Lung (tissue), 12 donors: ENCODE results near the gene DDN. TPM values are rescaled to one million over a fixed set of nuclear protein-coding genes. Genes with fewer than 3 reads are reported as not detected.

Experiments
- ATAC-seq: fragments of 200-7000 bp; cut with Tn5 transposase; one replicate; pipeline ENCODE4 v1.9.1; 2020; ENCODE audit warnings: moderate number of reproducible peaks; ENCODE audit not compliant: insufficient read depth, low FRiP score
- DNase-seq, 3 donors: peaks; one replicate each; pipeline ENCODE4 v3.0.0-alpha.2; 2013 to 2017
- H3K27ac ChIP-seq, 2 donors: one replicate each; pipeline ENCODE4 v1.5.1; 2013; ENCODE audit warnings: mild to moderate bottlenecking in 2 of 2, moderate library complexity in 2 of 2, control low read depth in 1 of 2, inconsistent platforms in 1 of 2, low read depth in 1 of 2, low read length in 1 of 2
- H3K27me3 ChIP-seq, 3 donors: one replicate each; pipeline ENCODE4 v1.5.1; 2013; ENCODE audit warnings: low read length in 2 of 3; ENCODE audit not compliant: control insufficient read depth in 3 of 3, insufficient read depth in 3 of 3
- H3K36me3 ChIP-seq, 4 donors: one replicate each; pipeline ENCODE4 v1.5.1; 2013; ENCODE audit warnings: low read length in 4 of 4, mild to moderate bottlenecking in 1 of 4, moderate library complexity in 1 of 4; ENCODE audit not compliant: control insufficient read depth in 4 of 4, insufficient read depth in 4 of 4
- H3K4me1 ChIP-seq, 5 donors: one replicate each; pipeline ENCODE4 v1.5.1; 2013; ENCODE audit warnings: low read length in 5 of 5, mild to moderate bottlenecking in 2 of 5, moderate library complexity in 1 of 5; ENCODE audit not compliant: control insufficient read depth in 5 of 5, insufficient read depth in 5 of 5
- H3K4me3 ChIP-seq: one replicate; pipeline ENCODE4 v1.5.1; 2013; ENCODE audit warnings: mild to moderate bottlenecking, control low read depth, moderate library complexity
- H3K9ac ChIP-seq, 2 donors: one replicate each; pipeline ENCODE4 v1.5.1; 2013; ENCODE audit warnings: low read length in 2 of 2, control low read depth in 1 of 2; ENCODE audit not compliant: insufficient read depth in 1 of 2
- H3K9me3 ChIP-seq, 4 donors: one replicate each; pipeline ENCODE4 v1.5.1; 2013; ENCODE audit warnings: low read length in 3 of 4, mild to moderate bottlenecking in 1 of 4, moderate library complexity in 1 of 4; ENCODE audit not compliant: control insufficient read depth in 4 of 4, insufficient read depth in 3 of 4
- WGBS, 2 donors: extraction: QIAGEN DNeasy Blood & Tissue Kit; methylation state at CpG; one replicate each; pipeline ENCODE4 v1.1.7; 2013; 5-methylcytosine and 5-hydroxymethylcytosine counted together
- polyA plus RNA-seq, 2 donors: library from polyadenylated mRNA; stranded (reverse); fragments of 200-250 nt; gene quantifications; one replicate each; pipeline ENCODE4 v1.2.1, GENCODE V29; 2013
- total RNA-seq, 2 donors: library from RNA; depleted of rRNA in 1 of 2; stranded (reverse); fragments of >200 nt in 1 of 2; gene quantifications; one replicate each; pipeline ENCODE4 v1.2.1, GENCODE V29; 2014 to 2021
- TF ChIP-seq, protein P1 (sequence below): IDR thresholded peaks from 2 replicates; pipeline ENCODE4 v1.5.1; 2012; ENCODE audit warnings: mild to moderate bottlenecking; ENCODE audit errors: control extremely low read depth, extremely low read depth
- donor health status: control.
- donor health status: control.
- donor health status: Bipolar disorder and iron deficiency.
- donor health status: healthy.
- donor health status: DM: yes; HTN: yes; CAD: no.

Gene DDN
- total and polyA plus RNA-seq, 4 donors: 0.04 to 0.12 (median 0.09) TPM

DNA sequence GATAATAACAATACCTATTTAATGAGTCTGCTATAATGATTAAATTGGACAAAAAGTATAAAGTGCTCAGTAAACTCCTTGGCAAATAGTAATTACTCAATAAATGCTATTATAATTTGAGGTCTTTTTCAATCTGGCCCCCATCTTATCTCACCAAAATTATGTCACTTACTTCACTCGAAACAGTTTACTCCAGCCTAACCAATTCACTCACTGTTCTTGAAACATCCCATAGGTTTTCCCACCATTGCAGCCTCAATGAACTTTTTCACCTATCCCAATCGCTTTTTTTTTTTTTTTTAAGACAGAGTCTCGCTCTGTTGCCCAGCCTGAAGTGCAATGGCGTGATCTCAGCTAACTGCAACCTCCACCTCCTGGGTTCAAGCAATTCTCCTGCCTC lies 36.9 kb upstream of the DDN start:
- Histone ChIP-seq H3K36me3 (peaks cover 31 to 79% (median 49%) of the 10 kb centered on the region in 4 donors), H3K9ac (no peak overlapping the region), H3K27me3 (no peaks in the 10 kb centered on the region), H3K4me3 (no peak overlapping the region), H3K27ac (no peak overlapping the region), H3K9me3 (no peaks in the 10 kb centered on the region), H3K4me1 (peaks cover 0 to 4% (median 0%) of the 10 kb centered on the region in 5 donors)
- TF ChIP-seq, protein P1, sequence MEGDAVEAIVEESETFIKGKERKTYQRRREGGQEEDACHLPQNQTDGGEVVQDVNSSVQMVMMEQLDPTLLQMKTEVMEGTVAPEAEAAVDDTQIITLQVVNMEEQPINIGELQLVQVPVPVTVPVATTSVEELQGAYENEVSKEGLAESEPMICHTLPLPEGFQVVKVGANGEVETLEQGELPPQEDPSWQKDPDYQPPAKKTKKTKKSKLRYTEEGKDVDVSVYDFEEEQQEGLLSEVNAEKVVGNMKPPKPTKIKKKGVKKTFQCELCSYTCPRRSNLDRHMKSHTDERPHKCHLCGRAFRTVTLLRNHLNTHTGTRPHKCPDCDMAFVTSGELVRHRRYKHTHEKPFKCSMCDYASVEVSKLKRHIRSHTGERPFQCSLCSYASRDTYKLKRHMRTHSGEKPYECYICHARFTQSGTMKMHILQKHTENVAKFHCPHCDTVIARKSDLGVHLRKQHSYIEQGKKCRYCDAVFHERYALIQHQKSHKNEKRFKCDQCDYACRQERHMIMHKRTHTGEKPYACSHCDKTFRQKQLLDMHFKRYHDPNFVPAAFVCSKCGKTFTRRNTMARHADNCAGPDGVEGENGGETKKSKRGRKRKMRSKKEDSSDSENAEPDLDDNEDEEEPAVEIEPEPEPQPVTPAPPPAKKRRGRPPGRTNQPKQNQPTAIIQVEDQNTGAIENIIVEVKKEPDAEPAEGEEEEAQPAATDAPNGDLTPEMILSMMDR: no peak
- ATAC-seq (no peak), DNase-seq (no peak)
- 84 to 88% methylated on average over 4 of the region's 4 CpGs for WGBS, 2 donors

DNA sequence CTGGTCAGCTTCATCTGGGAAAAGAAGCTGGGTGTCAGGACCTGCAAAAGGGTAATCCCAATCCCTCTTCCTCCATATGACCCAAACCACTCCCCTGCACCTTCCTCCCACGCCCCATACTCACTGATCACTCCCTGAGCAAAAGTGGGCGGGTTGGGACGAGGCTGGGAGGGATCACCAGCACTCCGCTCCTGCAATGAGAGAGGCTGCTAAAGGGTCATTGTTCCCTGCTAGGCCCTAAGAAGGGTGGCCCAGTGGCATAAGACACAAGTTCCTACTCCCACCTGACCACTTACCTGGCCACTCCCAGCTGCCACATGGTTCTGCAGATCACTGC lies 35.1 kb upstream of the DDN start:
- Histone ChIP-seq H3K27ac (no peak overlapping the region), H3K9me3 (no peaks in the 10 kb centered on the region), H3K4me1 (peaks cover 0 to 4% (median 0%) of the 10 kb centered on the region in 5 donors), H3K27me3 (no peaks in the 10 kb centered on the region), H3K36me3 (peaks cover 24 to 69% (median 55%) of the 10 kb centered on the region in 4 donors), H3K4me3 (no peak overlapping the region), H3K9ac (no peak overlapping the region)
- WGBS, 2 donors: 84 to 89% methylated on average over 4 of the region's 4 CpGs
- TF ChIP-seq, protein P1: no peak
- DNase-seq: no peak
- no peak for ATAC-seq

DNA sequence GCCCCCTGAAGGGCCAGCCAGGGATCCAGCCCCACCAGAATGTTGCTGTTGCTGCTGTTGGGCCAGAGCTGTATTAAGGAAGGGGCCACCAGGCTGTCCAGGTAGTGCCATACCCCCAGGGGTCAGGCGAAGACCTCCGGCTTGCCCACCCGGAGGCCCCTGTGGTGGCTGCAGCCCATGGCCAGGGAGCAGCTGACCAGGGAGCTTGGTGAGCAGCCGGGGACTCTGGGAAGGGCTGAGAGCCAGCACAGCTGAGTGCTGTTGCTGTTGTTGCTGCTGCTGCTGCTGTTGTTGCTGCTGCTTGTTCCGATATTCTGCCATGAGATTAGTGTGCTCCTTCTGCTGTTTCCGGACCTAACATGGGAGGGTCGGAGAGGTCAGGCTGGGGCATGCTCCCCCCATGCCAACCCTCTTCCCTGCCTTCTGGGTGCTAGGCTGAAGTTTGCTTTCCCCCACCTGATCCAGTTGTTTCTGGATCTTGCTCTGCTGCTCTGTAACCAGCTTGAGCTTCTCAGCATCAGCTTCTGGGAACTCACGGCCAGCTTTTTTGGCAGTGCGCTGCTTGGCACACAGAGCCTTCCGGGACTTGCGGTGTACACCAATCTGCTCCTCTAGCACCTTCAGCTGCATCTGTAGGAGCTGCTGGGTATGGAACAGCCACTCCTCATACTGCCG lies 34.6 kb upstream of the DDN start:
- no peaks in the 10 kb centered on the region for H3K27me3 ChIP-seq
- TF ChIP-seq, protein P1: no peak
- no peak overlapping the region for H3K27ac ChIP-seq
- peaks cover 21 to 68% (median 55%) of the 10 kb centered on the region in 4 donors for H3K36me3 ChIP-seq
- 81 to 87% methylated on average over 12 of the region's 12 CpGs for WGBS, 2 donors
- H3K9ac ChIP-seq: no peak overlapping the region
- no peak overlapping the region for H3K4me3 ChIP-seq
- no peak for ATAC-seq
- peaks cover 0 to 4% (median 0%) of the 10 kb centered on the region in 5 donors for H3K4me1 ChIP-seq
- no peaks in the 10 kb centered on the region for H3K9me3 ChIP-seq
- DNase-seq: peak in 2 of 3 donors; percentile 20 to 61
